Left renal pelvis (tissue), 4 donors: ENCODE measurements around the gene MXD1. TPM values are rescaled to one million over a fixed set of nuclear protein-coding genes. Genes with fewer than 3 reads are reported as not detected.
"Not testable (repeated sequence)": the region's sequence is repeated elsewhere in the genome, so short reads cannot be mapped to it uniquely, and the experiment has no call there.

Experiments used
- DNase-seq, 4 donors: peaks; one replicate each; pipeline ENCODE4 v3.0.0-alpha.2; 2013; ENCODE audit warnings: low read depth in 4 of 4, low spot score in 3 of 4
- polyA plus RNA-seq, 4 donors: library from polyadenylated mRNA; unstranded; fragments of 120-200 nt; gene quantifications; one replicate each; pipeline ENCODE4 v1.2.1, GENCODE V29; 2013; ENCODE audit not compliant: insufficient read length in 4 of 4

Gene MXD1
- polyA plus RNA-seq, 4 donors, result 9.3 to 14.8 (median 13.7) TPM

DNA sequence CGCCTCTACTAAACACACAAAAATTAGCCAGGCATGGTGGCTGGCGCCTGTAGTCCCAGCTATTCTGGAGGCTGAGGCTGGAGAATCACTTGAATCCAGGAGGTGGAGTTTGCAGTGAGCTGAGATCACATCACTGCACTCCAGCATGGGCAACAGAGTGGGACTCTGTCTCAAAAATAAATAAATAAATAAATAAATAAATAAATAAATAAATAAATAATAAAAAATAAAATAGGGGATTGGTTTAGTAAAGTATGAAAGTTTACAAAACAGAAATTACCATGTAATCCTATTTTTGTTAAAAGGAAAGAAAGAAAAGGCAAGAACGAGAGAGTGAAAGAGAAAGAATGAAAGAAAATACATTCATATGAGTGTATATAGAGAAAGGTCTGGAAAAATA is 35.8 kb downstream of the MXD1 start:
- not testable (repeated sequence) for DNase-seq

DNA sequence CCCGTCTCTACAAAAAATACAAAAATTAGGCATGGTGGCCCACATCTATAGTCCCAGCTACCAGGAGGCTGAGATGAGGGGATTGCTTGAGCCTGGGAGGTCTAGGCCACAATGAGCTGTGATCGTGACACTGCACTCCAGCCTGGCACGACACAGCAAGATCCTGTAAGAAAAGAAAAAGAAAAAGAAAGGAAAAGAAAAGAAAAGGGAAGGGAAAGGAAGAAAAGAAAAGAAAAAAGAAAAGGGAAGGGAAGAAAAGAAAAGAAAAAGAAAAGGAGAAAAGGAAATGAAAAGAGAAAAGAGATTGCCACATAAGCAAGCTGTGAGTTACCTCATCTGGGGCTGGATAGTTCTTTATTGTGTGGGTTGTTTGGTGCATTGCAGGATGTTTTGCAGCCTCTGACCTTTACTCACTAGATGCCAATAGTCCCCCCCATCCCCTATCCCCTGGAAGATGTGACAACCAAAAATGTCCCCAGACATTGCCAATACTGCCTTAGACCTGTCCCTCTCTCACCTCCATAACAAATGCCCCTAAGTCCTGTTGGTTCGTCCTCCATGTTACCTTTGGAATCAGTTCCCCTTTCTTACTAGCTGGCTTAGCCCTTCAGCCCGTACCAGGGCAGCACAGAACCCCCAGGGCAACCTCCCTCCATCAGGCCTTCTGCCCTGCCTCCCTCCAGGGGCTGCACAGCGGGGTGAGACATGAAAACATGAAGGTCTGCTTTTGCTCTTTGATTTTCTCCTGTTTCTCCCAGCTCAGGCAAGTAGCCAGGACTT is 37.6 kb downstream of the MXD1 start:
- DNase-seq, result no peak

- DNase-seq, result no peak
Measured at GRCh38 chr2:69954084-69954483, 39.2 kb downstream of the MXD1 start.

DNA sequence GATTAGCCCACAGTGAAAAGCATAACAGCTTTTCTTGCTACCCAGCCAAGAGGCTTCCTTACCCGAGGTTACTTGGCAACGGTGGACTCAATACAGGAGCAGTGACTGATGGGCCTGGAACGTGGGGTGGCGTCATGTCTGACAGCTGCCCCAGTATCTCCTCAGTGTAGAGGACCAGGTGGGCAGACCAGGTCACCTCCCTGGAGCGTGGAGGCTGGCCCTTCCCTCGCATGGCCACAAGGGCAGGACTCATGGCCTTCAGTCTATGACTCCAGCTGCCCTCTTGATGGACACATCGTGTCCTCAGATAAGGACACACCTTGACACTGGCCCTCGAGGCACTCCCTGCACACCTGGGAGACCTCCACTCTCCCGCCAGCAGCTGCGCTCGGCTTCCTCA is 40.1 kb downstream of the MXD1 start:
- no peak for DNase-seq

DNA sequence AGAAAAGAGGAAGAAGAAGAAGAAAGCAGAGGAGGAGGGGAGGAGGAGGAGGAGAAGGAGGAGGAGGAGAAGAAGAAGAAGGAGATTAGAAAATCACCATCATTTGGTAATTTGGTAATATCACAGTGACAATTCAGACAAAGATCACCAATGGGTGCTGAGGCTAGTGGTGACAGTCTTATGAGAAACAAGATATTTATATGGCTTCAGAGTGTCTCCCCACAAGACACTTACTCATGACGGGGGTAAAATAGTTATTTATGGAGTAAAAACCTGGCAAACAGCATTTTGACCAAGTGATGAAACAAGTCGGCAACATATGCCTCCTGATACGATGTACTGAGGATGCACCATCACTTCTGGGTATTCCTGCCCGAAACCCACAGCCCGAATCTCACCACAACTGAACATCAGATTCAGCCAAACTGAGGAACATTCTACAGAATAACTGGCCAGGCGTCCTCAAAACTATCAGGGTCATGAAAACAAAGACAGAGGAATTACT is 41.6 kb downstream of the MXD1 start:
- DNase-seq, result no peak

- no peak for DNase-seq
Measured at GRCh38 chr2:69957965-69958364, 43.1 kb downstream of the MXD1 start.

DNA sequence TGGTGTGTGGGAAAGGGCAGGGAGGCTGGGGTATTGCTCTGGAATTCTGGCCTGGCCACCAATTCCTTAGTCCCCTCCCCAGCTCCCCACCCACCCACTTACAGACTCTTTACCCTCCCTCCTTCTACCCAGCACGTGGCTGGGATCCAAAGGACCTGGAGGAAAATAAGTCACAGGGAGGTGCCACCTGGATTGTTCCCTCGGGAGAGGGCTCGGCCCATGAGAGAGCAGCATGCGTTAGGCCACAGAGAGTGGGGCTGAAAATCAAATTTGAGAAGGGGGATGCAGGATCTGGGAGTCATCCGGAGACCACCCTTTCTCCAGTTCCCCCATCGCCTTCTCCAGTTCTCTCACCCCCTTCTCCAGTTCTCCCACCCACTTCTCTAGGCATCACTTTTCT is 43.6 kb downstream of the MXD1 start:
- DNase-seq, result no peak

DNA sequence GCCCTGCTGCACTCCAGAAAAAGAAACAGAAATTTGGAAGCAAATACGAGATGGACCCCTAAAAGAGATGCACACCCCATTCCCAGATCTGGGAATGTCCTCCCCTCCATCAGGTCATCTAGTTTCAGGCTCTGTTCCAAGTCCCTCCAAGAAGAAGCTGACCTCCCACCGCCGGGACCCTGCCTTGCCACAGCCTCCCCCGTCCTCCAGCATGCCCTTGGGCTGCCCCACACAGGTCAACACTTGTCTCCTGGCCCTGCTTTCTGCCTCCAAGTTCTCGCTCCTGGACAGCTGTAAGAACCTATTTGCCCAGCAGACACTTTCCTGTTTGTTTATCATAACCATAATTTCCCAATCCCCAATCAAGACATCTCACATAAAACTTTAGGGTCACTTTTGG is 44.5 kb downstream of the MXD1 start:
- DNase-seq, result no peak

DNA sequence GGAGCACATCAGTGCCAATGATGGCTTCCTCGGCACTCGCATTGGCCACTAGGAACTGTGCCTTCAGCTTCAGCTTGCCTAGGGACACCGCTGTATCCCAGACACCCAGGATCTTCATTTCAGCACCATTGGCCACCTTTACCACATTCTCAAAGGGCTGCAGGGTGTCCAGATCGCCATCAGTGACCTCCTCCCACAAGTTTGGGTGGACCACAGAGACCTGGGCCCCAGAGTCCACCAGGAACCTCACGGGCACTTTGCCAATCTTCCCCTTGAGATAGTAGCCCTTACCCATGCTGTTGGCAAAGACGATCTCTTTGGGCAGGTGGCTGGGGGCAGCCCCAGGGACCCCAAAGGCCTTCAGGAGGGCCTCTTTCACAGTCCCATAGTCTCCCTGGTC is 45.9 kb downstream of the MXD1 start:
- no peak for DNase-seq

GRCh38 chr2:69961496-69961895 is 46.6 kb downstream of the MXD1 start, which contains the start of gene ASPRV1:
ASPRV1 (minus strand) TSS chr2:69961631; CDS start chr2:69961436, 195 bp downstream.
- no peak for DNase-seq

GRCh38 chr2:69962986-69963730 is 48.2 kb downstream of the MXD1 start:
- no peak for DNase-seq

GRCh38 chr2:69964353-69964841 is 49.5 kb downstream of the MXD1 start:
- DNase-seq, result no peak

DNA sequence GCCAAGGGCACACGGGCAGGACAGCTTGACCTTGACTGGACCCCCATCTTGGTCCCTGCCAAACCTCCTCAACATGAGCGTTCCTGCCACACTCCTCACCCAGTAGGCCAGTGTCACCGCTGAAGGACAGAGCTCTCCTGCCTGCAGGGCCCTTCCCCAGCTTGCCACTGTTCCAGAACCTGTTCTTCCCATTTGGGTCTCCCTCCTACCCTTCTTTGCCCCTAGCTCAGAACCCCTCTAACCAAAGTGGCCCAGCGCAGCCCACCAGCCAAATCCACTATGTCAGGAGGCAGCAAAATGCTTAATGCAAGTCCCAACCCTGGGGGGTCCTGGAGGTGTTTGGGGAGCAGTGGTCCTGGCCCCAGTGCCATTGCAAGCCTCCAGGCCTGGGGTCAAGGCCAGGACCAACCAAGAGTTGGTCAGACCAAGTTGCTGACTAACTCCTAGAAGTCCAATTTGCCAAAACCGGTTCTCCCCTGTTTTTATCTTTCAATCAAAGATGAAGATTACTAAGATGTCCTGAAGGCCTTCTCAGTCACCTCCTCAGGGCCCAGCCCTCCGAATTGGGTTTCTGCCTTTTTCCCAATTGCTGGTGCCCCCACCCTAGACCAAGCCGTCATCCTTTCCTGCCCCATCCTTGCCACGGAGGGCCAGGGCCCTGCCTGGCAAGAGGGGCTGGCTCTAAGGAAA is 51.0 kb downstream of the MXD1 start:
- DNase-seq, result no peak

GRCh38 chr2:69966496-69966895 is 51.6 kb downstream of the MXD1 start:
- DNase-seq, result no peak

GRCh38 chr2:69968609-69969008 is 53.7 kb downstream of the MXD1 start:
- no peak for DNase-seq

DNA sequence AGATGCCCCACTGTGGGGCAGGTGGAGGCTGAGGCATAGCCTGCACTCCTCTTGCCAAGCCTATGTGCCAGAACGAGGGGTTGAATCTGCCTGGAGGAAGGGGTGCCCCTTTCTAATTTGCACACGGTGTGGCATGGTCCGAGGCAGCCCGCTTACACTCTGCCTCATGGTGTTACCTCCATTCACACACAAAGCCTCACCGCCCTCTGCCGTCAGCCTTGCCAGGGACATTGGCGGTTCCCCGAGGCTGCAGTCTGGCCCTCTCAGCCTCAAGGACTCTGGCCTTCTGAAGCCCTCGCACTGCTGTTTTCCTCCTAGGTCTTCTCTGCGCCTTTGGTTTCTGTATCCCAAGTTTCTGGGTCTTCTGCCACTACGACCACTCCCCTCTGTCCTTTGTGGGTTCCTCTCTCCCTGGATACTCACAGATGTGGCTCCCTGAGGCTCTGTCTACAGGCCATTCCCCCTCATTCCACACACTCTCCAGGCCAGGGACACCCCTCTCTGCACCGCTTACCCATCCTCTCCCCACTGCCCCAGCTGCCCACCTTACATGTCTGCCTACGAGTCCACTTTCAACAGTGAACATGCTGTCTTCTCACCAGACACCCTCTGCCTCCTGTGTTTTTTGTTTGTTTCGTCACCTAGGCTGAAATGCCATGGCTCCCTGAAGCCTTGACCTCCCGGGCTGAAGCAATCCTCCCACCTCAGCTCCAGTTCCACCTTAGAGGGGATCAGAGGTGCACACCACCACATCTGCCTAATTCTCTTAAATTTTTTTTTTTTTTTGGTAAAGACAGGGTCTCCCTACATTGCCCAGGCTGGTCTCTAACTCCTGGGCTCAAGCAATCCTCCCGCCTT is 54.4 kb downstream of the MXD1 start:
- DNase-seq, result no peak

- DNase-seq, result no peak
Measured at GRCh38 chr2:69969991-69970390, 55.1 kb downstream of the MXD1 start.

DNA sequence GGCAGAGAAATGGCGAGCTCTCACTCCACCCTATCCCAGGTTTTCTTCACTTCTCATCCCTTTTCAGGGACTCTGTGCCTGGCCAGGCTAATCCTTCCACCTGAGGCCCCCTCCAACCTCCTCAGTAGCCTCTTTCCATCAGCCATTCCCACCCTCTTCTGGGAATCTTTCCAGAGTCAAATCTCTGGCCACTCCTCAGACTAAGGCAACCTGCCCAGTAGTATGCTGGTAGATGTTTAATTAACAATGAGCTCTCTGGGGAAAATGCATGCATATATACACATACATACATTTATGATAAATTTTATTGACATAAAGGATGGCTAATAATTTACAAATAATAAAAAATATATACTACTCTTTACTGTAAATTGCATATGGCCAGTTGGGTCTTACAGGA is 57.9 kb downstream of the MXD1 start:
- no peak for DNase-seq

- DNase-seq, result no peak
Measured at GRCh38 chr2:69973335-69973735, 58.4 kb downstream of the MXD1 start.
